Activated CD4-positive, alpha-beta T cell treated with anti-CD3 and anti-CD28 coated beads for 36 hours (primary cell): Measurements from ENCODE around the gene SLAMF6. TPM values are rescaled to one million over a fixed set of nuclear protein-coding genes. Genes with fewer than 3 reads are reported as not detected.
"Not testable (repeated sequence)": the region's sequence is repeated elsewhere in the genome, so short reads cannot be mapped to it uniquely, and the experiment has no call there.

Experiments used
- ATAC-seq: fragments of 200-7000 bp; cut with Tn5 transposase; one replicate; pipeline ENCODE4 v1.10.0; 2021; ENCODE audit warnings: mild to moderate bottlenecking, moderate library complexity
- CTCF ChIA-PET: fragments of 350-600 bp; sonication (Branson Sonifier 250); formaldehyde crosslinking; loops from one replicate; lab custom pipeline; 2021; ENCODE audit warnings: antibody characterized with exemption; lab: Charles Lee
- POLR2A ChIA-PET: fragments of 350-600 bp; sonication (Branson Sonifier 250); formaldehyde crosslinking; loops from one replicate; lab custom pipeline; 2021; ENCODE audit warnings: antibody characterized with exemption, inconsistent platforms; lab: Charles Lee
- DNase-seq: peaks from one replicate; pipeline ENCODE4 v3.0.0-alpha.2; 2020
- H3K27ac Mint-ChIP-seq: one replicate; pipeline ENCODE4 v1.8.0; 2021; ENCODE audit warnings: mixed read lengths
- H3K27me3 Mint-ChIP-seq: one replicate; pipeline ENCODE4 v1.8.0; 2021; ENCODE audit warnings: mixed read lengths
- H3K36me3 Mint-ChIP-seq: one replicate; pipeline ENCODE4 v1.8.0; 2021; ENCODE audit warnings: low read depth, mixed read lengths
- H3K4me1 Mint-ChIP-seq: one replicate; pipeline ENCODE4 v1.8.0; 2021; ENCODE audit warnings: mixed read lengths
- H3K4me3 Mint-ChIP-seq: one replicate; pipeline ENCODE4 v1.8.0; 2021; ENCODE audit warnings: mild to moderate bottlenecking, moderate library complexity, mixed read lengths
- H3K9me3 Mint-ChIP-seq: one replicate; pipeline ENCODE4 v1.8.0; 2021; ENCODE audit warnings: low read depth, mixed read lengths
- intact Hi-C, 2 experiments: fragments of 100-400 bp; cut with DNase I in 1 of 2; cut with micrococcal nuclease in 1 of 2; formaldehyde crosslinking; loops; one replicate each; pipeline versions ENCODE4 v1.14.2 to v1.15.1; 2022 to 2024; cut with DNase I, micrococcal nuclease
- total RNA-seq, 2 experiments: library from RNA; stranded (reverse); gene quantifications; one replicate each; pipeline ENCODE4 v1.2.3, GENCODE V29; 2021

SLAMF6 gene
- 10 to 100 TPM; 45.9 to 55.0 TPM for total RNA-seq

DNA sequence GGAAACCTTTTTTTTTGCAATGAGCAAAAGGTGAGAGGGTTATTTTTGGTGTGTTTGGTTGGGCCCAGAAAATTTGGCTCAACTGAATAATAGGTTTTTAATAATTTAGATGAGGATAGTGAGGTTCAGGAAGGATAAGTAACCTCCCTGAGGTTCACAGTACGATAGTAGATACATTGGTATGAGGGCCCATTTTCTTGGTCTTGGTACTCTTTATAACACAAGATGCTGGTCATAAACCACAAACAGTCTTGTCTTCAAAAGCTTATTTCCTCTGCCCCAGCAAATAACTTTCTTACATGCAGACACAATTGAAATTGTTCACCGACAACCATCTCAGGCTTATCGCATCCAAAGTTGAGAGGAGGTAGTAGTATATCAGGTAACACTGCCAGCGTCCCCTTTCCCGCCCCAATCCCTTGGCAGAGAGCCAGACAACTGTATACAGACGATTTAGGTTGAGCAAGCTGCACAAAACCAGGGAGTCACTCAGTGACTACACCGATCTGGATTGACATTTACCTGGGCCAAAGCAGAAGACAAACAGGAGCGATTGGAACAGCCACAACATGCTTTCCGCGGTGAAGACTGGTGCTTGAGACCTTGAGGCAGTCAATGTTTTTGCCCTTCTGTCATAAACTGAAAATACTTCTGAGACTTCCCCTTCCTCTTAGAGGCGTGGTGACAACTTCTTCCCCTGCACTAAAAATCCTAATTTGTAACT is at the start of gene SLAMF6:
TSS of gene SLAMF6 (minus strand) at position 634 of the 724 bp plus-strand sequence. CDS start at position 571, 63 bp downstream.
- intact Hi-C loops = loop anchor here (2.0 to 5.0 kb wide), 3 partner anchors 46 to 275 kb away; partner anchors contain the start of genes CD84 (in 1 of the 2) and LY9 (in 1 of the 2)
- peaks cover 30% of the 10 kb centered on the region for H3K9me3 Mint-ChIP-seq
- peak; percentile 73 for DNase-seq
- H3K36me3 Mint-ChIP-seq = peaks cover 57% of the 10 kb centered on the region
- ChIA-PET CTCF (interaction anchor here (0.7 to 2.2 kb wide), 12 partner anchors 9 to 84 kb away, joined by 3 to 10 read pairs (median 3); no protein-coding TSS in a partner anchor), POLR2A (interaction anchor here (0.7 to 1.3 kb wide), 2 partner anchors 12 to 53 kb away, joined by 3 read pairs; no protein-coding TSS in a partner anchor)
- H3K27ac Mint-ChIP-seq = peak within 1 kb of the TSS; percentile 98
- peak; percentile 62 for ATAC-seq
- peak within 1 kb of the TSS; percentile 97 for H3K4me3 Mint-ChIP-seq
- no peaks in the 10 kb centered on the region for H3K27me3 Mint-ChIP-seq
- peaks cover 66% of the 10 kb centered on the region for H3K4me1 Mint-ChIP-seq

DNA sequence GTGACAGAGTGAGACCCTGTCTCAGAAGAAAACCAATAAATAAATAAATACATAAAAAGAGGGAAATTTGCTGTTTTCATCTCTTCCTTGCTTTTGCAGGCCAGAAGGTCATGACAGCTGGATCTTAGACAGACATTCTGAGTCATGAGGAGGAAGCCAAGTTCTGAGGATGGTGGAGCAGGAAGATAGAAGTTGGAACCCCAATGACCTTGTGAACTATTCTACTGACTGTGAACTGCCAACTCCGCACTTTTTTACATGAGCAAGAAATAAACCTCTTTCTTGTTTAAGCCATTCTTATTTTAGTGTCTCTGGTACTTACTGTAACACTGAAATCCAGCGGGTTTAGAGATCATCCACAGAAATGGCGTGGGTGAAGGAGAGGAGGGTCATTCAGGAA is 47.8 kb upstream of the SLAMF6 start:
- POLR2A ChIA-PET = no interaction called here
- Mint-ChIP-seq H3K9me3 (peaks cover 2% of the 10 kb centered on the region), H3K4me3 (no peak overlapping the region), H3K36me3 (peaks cover 22% of the 10 kb centered on the region), H3K4me1 (peaks cover 97% of the 10 kb centered on the region), H3K27ac (peak overlapping the region; percentile 68), H3K27me3 (no peaks in the 10 kb centered on the region)
- CTCF ChIA-PET = interaction anchor here (1.9 kb wide), 1 partner anchor 26 kb away, joined by 8 read pairs; no protein-coding TSS in a partner anchor
- intact Hi-C loops = no loop called here
- DNase-seq (no peak), ATAC-seq (no peak)

DNA sequence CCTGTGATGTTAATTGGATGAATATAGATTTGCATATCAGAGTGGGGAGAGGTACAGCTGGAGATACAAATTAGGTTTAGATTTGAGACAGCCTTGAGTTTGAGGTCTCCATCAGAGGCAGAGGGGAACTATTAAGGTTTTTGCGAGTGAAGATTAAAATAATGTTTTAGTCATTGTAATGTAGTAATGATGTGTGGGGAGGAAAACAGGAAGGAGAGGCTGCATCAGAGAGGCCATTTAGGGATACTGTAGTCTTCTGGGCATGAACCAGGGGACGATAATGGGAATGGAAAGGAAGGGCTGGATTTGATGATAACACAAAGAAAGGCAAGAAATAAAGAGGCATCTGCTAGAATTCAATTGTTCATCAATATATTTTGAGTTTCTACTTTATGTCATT is 46.8 kb upstream of the SLAMF6 start:
- Mint-ChIP-seq H3K27me3 (no peaks in the 10 kb centered on the region), H3K27ac (peak overlapping the region; percentile 96), H3K4me1 (peaks cover 96% of the 10 kb centered on the region), H3K9me3 (peaks cover 2% of the 10 kb centered on the region), H3K36me3 (peaks cover 26% of the 10 kb centered on the region), H3K4me3 (peak overlapping the region; percentile 2)
- CTCF ChIA-PET = interaction anchor here (0.7 to 1.4 kb wide), 3 partner anchors 21 to 548 kb away, joined by 3 to 6 read pairs (median 3); partner anchors contain the start of genes NIT1 and PFDN2
- POLR2A ChIA-PET = no interaction called here
- intact Hi-C loops = loop anchor here in 1 of 2 experiments (2.0 kb wide), 2 partner anchors 29 to 47 kb away; partner anchors contain the start of gene SLAMF6
- no peak for ATAC-seq
- no peak for DNase-seq

DNA sequence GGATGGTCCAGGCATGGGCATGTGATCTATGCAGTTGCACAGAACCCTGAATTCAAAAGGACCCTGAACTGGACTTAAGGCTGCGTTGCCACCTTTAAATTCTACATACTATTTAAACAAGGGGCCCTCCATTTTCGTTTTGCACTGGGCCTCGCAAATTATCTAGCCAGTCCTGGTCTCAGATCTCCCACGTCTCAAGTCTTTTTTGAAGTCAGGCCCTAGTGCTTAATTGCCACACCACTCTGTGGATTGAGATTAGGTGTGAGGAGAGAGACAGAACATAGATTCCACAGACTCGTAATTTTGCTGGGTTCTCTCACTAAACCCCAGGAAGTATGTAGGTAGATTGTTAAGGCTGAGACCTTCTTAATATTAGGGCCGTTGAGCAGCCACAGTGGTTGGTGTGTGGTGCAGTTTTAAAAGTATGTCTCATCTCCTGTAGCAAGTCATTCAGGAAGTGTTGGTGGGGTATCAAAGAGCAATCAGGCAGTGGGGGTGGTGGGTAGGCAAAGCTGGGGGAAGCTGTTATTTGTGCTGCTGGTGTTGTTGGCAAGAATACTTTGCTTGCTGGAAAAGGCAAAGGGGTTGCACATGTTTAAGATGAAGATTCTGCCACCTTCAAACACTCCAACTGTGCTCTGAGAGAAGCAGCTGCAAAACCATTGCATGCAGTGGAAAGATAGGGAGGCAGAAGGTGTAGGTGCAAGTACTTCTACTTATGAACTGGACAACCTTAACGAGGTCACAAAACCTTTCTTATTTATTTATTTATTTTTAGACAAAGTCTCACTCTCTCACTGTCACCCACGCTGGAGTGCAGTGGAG is 45.0 kb upstream of the SLAMF6 start:
- ChIA-PET CTCF (interaction anchor here (0.7 to 1.4 kb wide), 5 partner anchors 10 to 117 kb away, joined by 3 to 13 read pairs (median 3); partner anchors contain the start of gene CD84), POLR2A (interaction anchor here (0.7 kb wide), 2 partner anchors 58 to 97 kb away, joined by 3 read pairs; no protein-coding TSS in a partner anchor)
- peak overlapping the region; percentile 60 for H3K4me3 Mint-ChIP-seq
- H3K9me3 Mint-ChIP-seq = peaks cover 5% of the 10 kb centered on the region
- H3K27me3 Mint-ChIP-seq = no peaks in the 10 kb centered on the region
- DNase-seq (peak; percentile 79), ATAC-seq (peak; percentile 95)
- H3K27ac Mint-ChIP-seq = peak overlapping the region; percentile 96
- peaks cover 44% of the 10 kb centered on the region for H3K36me3 Mint-ChIP-seq
- H3K4me1 Mint-ChIP-seq = peaks cover 89% of the 10 kb centered on the region
- intact Hi-C loops = loop anchor here (1.0 to 2.0 kb wide), 4 partner anchors 8 to 45 kb away; partner anchors contain the start of gene SLAMF6 (in 1 of the 2)

DNA sequence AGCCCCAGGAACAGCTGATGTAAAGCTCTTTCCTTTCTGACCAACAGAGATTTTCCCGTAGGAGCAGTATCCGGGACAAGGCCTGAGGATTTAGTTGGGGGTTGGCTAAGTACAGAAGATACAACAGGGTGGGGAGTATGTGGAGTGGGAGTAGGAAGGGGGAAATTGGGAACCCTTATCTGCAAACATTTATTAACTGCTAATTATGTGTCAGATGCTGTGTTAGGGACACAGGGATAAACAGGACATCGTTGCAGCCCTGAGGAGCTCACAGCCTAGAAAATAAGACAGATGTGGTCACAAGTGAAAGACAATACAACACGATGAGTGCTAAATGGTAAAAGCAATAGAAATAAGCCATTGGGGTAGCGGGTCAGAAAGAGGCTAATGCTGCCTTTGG is 44.3 kb upstream of the SLAMF6 start:
- peak overlapping the region; percentile 96 for H3K27ac Mint-ChIP-seq
- peaks cover 10% of the 10 kb centered on the region for H3K9me3 Mint-ChIP-seq
- ATAC-seq (no peak), DNase-seq (no peak)
- CTCF ChIA-PET = interaction anchor here (1.0 kb wide), 1 partner anchor 9 kb away, joined by 4 read pairs; no protein-coding TSS in a partner anchor
- H3K4me3 Mint-ChIP-seq = peak overlapping the region; percentile 60
- intact Hi-C loops = no loop called here
- no peaks in the 10 kb centered on the region for H3K27me3 Mint-ChIP-seq
- peaks cover 50% of the 10 kb centered on the region for H3K36me3 Mint-ChIP-seq
- POLR2A ChIA-PET = no interaction called here
- H3K4me1 Mint-ChIP-seq = peaks cover 86% of the 10 kb centered on the region

DNA sequence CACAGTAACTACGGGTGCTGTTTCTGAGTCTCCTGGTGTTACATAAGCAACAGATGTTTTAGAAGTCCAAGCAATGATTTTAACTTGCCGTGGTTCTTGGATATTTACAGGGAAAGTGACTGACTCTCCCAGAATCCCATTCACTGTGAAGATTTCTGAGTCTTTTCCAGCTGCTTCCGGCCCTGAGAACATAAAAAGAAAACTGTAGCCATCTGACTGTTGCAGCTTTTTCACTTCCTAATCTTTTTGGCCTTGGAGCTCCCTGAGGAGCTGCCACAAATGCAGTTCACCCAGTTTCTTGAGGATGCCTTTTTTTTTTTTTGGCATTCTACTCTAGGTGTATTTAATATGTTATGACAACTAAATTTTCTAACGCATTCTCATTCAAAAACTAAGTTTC is 42.5 kb upstream of the SLAMF6 start:
- CTCF ChIA-PET = interaction anchor here (0.6 to 2.7 kb wide), 11 partner anchors 9 to 469 kb away, joined by 3 to 13 read pairs (median 4); no protein-coding TSS in a partner anchor
- peaks cover 86% of the 10 kb centered on the region for H3K4me1 Mint-ChIP-seq
- H3K4me3 Mint-ChIP-seq = peak overlapping the region; percentile 13
- ATAC-seq = no peak
- intact Hi-C loops = no loop called here
- DNase-seq = no peak
- POLR2A ChIA-PET = no interaction called here
- peaks cover 11% of the 10 kb centered on the region for H3K9me3 Mint-ChIP-seq
- peak overlapping the region; percentile 76 for H3K27ac Mint-ChIP-seq
- H3K36me3 Mint-ChIP-seq = peaks cover 44% of the 10 kb centered on the region
- H3K27me3 Mint-ChIP-seq = no peaks in the 10 kb centered on the region

DNA sequence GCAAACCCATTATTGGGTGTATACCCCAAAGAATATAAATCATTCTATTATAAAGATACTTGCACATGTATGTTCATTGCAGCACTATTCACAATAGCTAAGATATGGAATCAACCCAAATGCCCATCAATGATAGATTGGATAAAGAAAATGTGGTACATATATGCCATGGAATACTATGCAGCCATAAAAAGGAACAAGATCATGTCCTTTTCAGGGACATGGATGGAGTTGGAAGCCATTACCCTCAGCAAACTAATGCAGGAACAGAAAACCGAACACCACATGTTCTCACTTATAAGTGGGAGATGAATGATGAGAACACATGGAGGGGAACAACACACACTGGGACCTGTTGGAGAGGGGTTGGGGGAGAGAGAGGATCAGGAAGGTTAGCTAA is 40.2 kb upstream of the SLAMF6 start:
- DNase-seq, intact Hi-C loops, H3K4me3 Mint-ChIP-seq, ATAC-seq, H3K27ac Mint-ChIP-seq, H3K27me3 Mint-ChIP-seq, POLR2A ChIA-PET: not testable (repeated sequence)
- Mint-ChIP-seq H3K4me1 (peaks cover 88% of the 10 kb centered on the region), H3K9me3 (peaks cover 13% of the 10 kb centered on the region), H3K36me3 (peaks cover 50% of the 10 kb centered on the region)
- CTCF ChIA-PET = interaction anchor here (0.9 to 2.7 kb wide), 3 partner anchors 12 to 44 kb away, joined by 3 to 13 read pairs (median 12); no protein-coding TSS in a partner anchor

DNA sequence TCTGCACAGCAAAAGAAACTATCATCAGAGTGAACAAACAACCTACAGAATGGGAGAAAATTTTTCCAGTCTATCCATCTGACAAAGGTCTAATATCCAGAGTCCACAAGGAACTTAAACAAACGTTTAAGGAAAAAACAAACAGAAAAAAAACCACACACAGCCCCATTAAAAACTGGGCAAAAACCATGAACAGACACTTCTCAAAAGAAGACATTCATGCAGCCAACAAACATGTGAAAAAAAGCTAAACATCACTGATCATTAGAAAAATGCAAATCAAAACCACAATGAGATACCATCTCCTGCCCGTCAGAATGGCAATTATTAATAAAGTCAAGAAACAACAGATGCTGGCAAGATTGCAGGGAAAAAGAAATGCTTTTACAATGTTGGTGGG is 39.7 kb upstream of the SLAMF6 start:
- Mint-ChIP-seq H3K36me3 (peaks cover 51% of the 10 kb centered on the region), H3K4me1 (peaks cover 87% of the 10 kb centered on the region), H3K9me3 (peaks cover 13% of the 10 kb centered on the region)
- ATAC-seq, H3K27ac Mint-ChIP-seq, CTCF ChIA-PET, POLR2A ChIA-PET, DNase-seq, intact Hi-C loops, H3K4me3 Mint-ChIP-seq, H3K27me3 Mint-ChIP-seq: not testable (repeated sequence)

DNA sequence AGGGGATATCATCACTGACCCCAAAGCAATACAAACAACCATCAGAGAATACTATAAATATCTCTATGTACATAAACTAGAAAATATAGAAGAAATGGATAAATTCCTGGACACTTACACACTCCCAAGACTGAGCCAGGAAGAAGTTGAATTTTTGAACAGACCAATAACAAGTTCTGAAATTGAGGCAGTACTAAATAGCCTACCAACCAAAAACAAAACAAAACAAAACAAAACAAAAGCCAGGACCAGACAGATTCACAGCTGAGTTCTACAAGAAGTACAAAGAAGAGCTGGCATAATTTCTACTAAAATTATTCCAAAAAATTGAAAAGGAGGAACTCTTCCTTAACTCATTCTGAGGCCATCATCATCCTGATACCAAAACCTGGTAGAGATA is 37.8 kb upstream of the SLAMF6 start:
- Mint-ChIP-seq H3K36me3 (peaks cover 49% of the 10 kb centered on the region), H3K27me3 (no peaks in the 10 kb centered on the region), H3K4me1 (peaks cover 74% of the 10 kb centered on the region), H3K4me3 (peak overlapping the region; percentile 57), H3K27ac (peak overlapping the region; percentile 94), H3K9me3 (peaks cover 13% of the 10 kb centered on the region)
- intact Hi-C loops = loop anchor here in 1 of 2 experiments (1.0 kb wide), 1 partner anchor 7 kb away; no protein-coding TSS in a partner anchor
- CTCF ChIA-PET = interaction anchor here (0.8 to 6.9 kb wide), 13 partner anchors 9 to 109 kb away, joined by 3 to 44 read pairs (median 3); partner anchors contain the start of gene CD84
- POLR2A ChIA-PET = interaction anchor here (0.6 kb wide), 2 partner anchors 12 to 232 kb away, joined by 3 to 4 read pairs; no protein-coding TSS in a partner anchor
- no peak for ATAC-seq
- no peak for DNase-seq

DNA sequence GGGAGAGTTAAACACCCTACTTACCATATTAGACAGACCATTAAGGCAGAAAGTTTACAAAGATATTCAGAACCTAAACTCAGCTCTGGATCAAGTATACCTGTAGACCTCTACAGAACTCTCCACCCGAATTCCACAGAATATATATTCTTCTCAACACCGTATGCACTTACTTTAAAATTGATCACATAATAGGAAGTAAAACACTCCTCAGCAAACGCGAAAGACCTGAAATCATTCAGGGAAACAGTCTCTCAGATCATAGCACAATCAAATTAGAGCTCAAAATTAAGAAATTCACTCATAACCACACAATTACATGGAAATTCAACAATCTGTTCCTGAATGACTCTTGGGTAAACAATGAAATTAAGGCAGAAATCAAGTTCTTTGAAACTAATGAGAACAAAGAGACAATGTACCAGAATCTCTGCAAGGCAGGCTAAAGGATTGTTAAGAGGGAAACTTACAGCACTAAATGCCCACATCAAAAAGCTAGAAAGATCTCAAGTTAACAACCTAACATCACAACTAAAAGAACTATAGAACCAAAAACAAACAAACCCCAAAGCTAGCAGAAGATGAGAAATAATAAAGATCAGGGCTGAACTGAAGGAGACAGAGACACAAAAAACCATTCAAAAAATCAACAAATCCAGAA is 37.1 kb upstream of the SLAMF6 start:
- intact Hi-C loops = loop anchor here in 1 of 2 experiments (1.0 kb wide), 1 partner anchor 8 kb away; no protein-coding TSS in a partner anchor
- H3K4me3 Mint-ChIP-seq = peak overlapping the region; percentile 57
- H3K27me3 Mint-ChIP-seq = no peaks in the 10 kb centered on the region
- peaks cover 45% of the 10 kb centered on the region for H3K36me3 Mint-ChIP-seq
- ChIA-PET CTCF (interaction anchor here (0.8 to 6.9 kb wide), 13 partner anchors 9 to 91 kb away, joined by 3 to 44 read pairs (median 4); partner anchors contain the start of gene CD84), POLR2A (interaction anchor here (0.6 kb wide), 2 partner anchors 13 to 232 kb away, joined by 3 to 4 read pairs; no protein-coding TSS in a partner anchor)
- no peak for DNase-seq
- peaks cover 68% of the 10 kb centered on the region for H3K4me1 Mint-ChIP-seq
- ATAC-seq = peak; percentile 24
- peaks cover 13% of the 10 kb centered on the region for H3K9me3 Mint-ChIP-seq
- H3K27ac Mint-ChIP-seq = peak overlapping the region; percentile 94
